AG04450 (cell line): ENCODE data around the gene LIN9. TPM values are rescaled to one million over a fixed set of nuclear protein-coding genes. Genes with fewer than 3 reads are reported as not detected.
"Not testable (repeated sequence)": the region's sequence is repeated elsewhere in the genome, so short reads cannot be mapped to it uniquely, and the experiment has no call there.

ENCODE experiments used
- CTCF ChIA-PET: fragments of 300-600, 350-600 bp; formaldehyde crosslinking; extraction: SDS; loops from one replicate; lab custom pipeline; 2022; ENCODE audit warnings: antibody characterized with exemption, inconsistent platforms; lab: Charles Lee
- POLR2A ChIA-PET: fragments of 350-600 bp; formaldehyde crosslinking; extraction: SDS; loops from one replicate; lab custom pipeline; 2021; ENCODE audit warnings: antibody characterized with exemption, inconsistent platforms; lab: Yijun Ruan, JAX
- DNase-seq: peaks from one replicate; pipeline ENCODE4 v3.0.0-alpha.2; 2011; ENCODE audit warnings: low read depth, low spot score
- H3K27ac ChIP-seq: one replicate; pipeline ENCODE4 v1.5.1; 2012; ENCODE audit warnings: low read depth, low read length, control low read depth
- H3K27me3 ChIP-seq: one replicate; pipeline ENCODE4 v1.6.0; 2012; ENCODE audit warnings: low read length; ENCODE audit not compliant: control insufficient read depth, insufficient read depth
- H3K4me3 ChIP-seq: 2 replicates; pipeline ENCODE4 v1.5.1; 2011; ENCODE audit warnings: mild to moderate bottlenecking, low read depth, low read length, control low read depth
- H3K9me3 ChIP-seq: 2 replicates; pipeline ENCODE4 v1.5.1; 2012; ENCODE audit warnings: low read length; ENCODE audit not compliant: control insufficient read depth, insufficient read depth
- polyA plus RNA-seq: library from polyadenylated mRNA; depleted of rRNA; stranded (reverse); fragments of >200 nt; gene quantifications from 2 replicates; pipeline ENCODE4 v1.2.3, GENCODE V29; 2011
- TF ChIP-seq, protein P1 (sequence below): IDR thresholded peaks from 2 replicates; pipeline ENCODE4 v1.5.1; 2011; ENCODE audit warnings: low read depth, low read length, control low read depth, inconsistent platforms

Gene LIN9
- polyA plus RNA-seq, 1 experiment, result 2.2 TPM

DNA sequence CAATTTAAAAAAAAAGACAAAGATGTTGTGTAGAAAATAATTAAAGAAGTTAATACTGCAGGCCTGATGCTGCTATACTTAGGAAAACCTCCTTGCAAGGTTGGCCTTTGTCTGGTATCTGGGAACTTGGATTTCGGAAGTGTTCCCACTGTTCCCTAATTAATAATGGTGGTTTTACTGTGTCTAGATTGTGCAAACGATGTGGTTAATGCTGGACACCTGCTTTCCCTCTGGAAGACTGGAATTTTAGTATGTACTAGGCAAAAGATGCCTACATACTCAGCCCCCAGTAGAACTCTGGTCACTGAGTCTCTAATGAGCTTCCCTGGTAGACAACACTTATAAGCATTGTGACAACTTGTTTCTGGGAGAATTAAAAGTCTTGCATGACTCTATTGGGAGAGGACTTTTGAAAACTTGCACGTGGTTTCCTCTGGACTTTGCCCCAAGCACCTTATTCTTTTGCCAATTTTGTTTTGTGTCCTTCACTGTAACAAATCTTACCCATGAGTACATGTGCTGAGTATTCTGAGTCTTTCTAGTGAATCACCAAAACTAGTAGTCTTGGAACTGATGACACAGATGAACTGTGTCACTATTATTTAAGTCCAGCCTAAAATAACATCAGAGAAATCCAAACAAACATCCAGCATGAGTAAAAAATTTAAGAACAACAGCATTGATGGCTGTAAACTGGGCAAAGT lies 40.4 kb downstream of the LIN9 start:
- H3K9me3 ChIP-seq, result no peaks in the 10 kb centered on the region
- no peak overlapping the region for H3K27ac ChIP-seq
- no peaks in the 10 kb centered on the region for H3K27me3 ChIP-seq
- no peak for DNase-seq
- TF ChIP-seq, protein P1, sequence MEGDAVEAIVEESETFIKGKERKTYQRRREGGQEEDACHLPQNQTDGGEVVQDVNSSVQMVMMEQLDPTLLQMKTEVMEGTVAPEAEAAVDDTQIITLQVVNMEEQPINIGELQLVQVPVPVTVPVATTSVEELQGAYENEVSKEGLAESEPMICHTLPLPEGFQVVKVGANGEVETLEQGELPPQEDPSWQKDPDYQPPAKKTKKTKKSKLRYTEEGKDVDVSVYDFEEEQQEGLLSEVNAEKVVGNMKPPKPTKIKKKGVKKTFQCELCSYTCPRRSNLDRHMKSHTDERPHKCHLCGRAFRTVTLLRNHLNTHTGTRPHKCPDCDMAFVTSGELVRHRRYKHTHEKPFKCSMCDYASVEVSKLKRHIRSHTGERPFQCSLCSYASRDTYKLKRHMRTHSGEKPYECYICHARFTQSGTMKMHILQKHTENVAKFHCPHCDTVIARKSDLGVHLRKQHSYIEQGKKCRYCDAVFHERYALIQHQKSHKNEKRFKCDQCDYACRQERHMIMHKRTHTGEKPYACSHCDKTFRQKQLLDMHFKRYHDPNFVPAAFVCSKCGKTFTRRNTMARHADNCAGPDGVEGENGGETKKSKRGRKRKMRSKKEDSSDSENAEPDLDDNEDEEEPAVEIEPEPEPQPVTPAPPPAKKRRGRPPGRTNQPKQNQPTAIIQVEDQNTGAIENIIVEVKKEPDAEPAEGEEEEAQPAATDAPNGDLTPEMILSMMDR, result no peak
- ChIA-PET POLR2A (no interaction called here), CTCF (no interaction called here)
- H3K4me3 ChIP-seq, result no peak overlapping the region

DNA sequence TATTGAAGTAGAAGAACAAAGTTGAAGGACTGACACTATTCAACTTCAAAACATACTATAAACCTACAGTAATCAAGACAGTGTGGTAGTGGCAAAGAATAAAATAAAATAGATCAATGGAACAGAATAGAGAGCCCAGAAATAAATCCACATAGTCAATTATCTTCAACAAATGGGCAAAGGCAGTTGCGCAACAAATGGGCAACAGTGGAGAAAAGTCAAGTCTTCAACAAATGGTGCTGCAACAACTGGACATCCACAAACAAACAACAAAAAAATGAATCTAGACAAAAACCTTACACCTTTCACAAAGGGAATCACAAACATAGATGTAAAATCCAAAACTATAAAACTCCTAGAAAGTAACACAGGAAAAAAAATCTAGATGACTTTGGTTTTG lies 47.1 kb downstream of the LIN9 start:
- no peaks in the 10 kb centered on the region for H3K27me3 ChIP-seq
- no peak overlapping the region for H3K27ac ChIP-seq
- DNase-seq, result no peak
- peaks cover 3% of the 10 kb centered on the region; the same call in 1 of the 2 replicates for H3K9me3 ChIP-seq
- POLR2A ChIA-PET, result no interaction called here
- TF ChIP-seq, protein P1, result no peak
- CTCF ChIA-PET, result no interaction called here
- H3K4me3 ChIP-seq, result no peak overlapping the region

DNA sequence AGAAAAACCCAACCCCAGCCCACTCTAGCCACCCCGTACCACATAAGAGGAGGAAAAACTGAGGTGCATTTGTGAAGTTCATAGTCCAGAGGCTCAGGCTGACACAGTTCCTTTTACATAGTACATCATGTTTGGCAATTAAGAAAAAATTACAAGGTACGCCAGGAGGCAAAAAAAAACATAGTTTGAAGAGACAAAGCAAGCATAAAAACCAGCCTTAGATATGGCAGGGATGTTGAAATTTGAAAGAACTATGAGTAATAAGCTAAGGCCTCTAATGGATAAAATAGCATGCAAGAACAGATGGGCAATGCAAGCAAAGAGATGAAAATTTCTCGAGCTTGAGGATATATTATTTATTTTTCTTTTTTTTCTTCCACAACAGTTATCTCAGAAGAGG lies 53.6 kb downstream of the LIN9 start:
- Histone ChIP-seq H3K4me3 (no peak overlapping the region), H3K27me3 (no peaks in the 10 kb centered on the region), H3K9me3 (no peaks in the 10 kb centered on the region), H3K27ac (no peak overlapping the region)
- ChIA-PET POLR2A (no interaction called here), CTCF (interaction anchor here (0.7 to 1.0 kb wide), 2 partner anchors 71 to 130 kb away, joined by 3 to 5 read pairs; no protein-coding TSS in a partner anchor)
- TF ChIP-seq, protein P1, result no peak
- DNase-seq, result no peak

DNA sequence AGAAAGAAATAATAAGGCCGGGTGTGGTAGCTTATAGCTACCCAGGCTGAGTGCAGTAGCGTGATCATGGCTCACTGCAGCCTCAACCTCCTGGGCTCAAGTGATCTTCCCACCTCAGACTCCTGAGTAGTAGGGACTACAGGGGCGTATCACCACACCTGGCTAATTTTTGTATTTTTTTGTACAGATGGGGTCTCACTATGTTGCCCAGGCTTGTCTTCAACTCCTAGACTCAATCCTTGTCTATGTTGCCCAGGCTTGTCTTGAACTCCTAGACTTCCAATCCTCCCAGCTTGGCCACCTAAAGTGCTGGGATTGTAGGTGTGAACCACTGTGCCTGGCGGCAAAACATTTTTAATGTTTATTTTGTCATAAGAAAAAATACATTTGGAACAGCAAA lies 55.0 kb downstream of the LIN9 start:
- H3K27me3 ChIP-seq, result no peaks in the 10 kb centered on the region
- ChIA-PET POLR2A (interaction anchor here (0.6 kb wide), 1 partner anchor 50 kb away, joined by 3 read pairs; no protein-coding TSS in a partner anchor), CTCF (no interaction called here)
- H3K27ac ChIP-seq, result no peak overlapping the region
- no peak overlapping the region for H3K4me3 ChIP-seq
- TF ChIP-seq, protein P1, result no peak
- DNase-seq, result no peak
- H3K9me3 ChIP-seq, result no peaks in the 10 kb centered on the region

DNA sequence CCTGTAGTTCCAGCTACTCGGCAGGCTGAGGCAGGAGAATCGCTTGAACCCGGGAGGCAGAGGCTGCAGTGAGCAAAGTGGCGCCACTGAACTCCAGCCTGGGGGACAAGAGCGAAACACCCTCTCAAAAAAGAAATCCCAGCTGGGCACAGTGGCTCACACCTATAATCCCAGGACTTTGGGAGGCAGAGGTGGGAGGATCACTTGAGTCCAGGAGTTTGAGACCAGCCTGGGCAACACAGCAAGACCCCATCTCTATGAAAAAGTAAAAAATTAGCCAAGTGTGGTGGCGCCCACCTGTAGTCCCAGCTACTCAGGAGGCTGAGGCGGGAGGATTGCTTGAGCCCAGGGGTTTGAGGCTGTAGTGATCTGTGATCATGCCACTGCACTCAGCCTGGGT lies 56.1 kb downstream of the LIN9 start:
- POLR2A ChIA-PET, DNase-seq, H3K27ac ChIP-seq, H3K27me3 ChIP-seq, H3K4me3 ChIP-seq, H3K9me3 ChIP-seq: not testable (repeated sequence)
- CTCF ChIA-PET, result interaction anchor here (0.7 kb wide), 1 partner anchor 188 kb away, joined by 5 read pairs; no protein-coding TSS in a partner anchor
